Measurements from ENCODE around the gene RUNX1.

DNA sequence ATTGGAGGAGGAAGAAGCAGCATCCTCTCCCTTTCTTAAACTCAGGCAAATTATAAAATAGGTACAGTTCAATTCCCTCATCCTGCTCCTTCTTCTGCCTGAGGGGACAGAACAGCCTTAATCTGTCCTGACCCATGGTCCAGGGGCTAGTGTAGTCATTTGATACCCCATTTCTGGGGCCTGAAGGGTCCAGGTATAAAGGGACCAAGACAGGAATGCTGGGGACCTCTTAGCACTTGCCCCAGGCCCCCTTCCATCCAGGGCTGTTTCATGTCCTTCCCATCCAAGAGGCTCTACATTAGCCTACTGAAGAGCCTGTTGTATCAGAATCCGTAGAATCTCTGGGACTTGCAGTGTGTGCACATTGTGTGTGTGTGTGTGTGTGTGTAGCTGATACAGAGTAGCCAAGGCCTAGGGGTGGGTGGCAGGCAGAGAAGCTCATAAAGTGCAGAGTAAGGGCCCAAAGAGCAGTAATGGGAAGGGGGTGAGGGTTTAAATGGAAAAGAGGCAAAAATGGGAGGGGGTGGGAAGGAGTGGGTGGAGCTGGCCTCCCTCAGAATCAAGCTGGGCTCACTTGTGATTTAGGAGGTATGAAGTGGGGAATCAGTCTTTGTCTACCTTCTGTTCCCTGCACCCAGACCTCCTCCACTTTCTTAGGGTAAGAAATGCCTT lies 32.4 kb downstream of the RUNX1 start:
- TF ChIP-seq POLR2A (IDR thresholded peaks at IDR 0.05): no peak
- TF ChIP-seq, protein P1, sequence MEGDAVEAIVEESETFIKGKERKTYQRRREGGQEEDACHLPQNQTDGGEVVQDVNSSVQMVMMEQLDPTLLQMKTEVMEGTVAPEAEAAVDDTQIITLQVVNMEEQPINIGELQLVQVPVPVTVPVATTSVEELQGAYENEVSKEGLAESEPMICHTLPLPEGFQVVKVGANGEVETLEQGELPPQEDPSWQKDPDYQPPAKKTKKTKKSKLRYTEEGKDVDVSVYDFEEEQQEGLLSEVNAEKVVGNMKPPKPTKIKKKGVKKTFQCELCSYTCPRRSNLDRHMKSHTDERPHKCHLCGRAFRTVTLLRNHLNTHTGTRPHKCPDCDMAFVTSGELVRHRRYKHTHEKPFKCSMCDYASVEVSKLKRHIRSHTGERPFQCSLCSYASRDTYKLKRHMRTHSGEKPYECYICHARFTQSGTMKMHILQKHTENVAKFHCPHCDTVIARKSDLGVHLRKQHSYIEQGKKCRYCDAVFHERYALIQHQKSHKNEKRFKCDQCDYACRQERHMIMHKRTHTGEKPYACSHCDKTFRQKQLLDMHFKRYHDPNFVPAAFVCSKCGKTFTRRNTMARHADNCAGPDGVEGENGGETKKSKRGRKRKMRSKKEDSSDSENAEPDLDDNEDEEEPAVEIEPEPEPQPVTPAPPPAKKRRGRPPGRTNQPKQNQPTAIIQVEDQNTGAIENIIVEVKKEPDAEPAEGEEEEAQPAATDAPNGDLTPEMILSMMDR (IDR thresholded peaks at IDR 0.05): no peak
